ENCODE results near the gene LRP5.
"Not testable (repeated sequence)": the region's sequence is repeated elsewhere in the genome, so short reads cannot be mapped to it uniquely, and the experiment has no call there.

LRP5 gene

GRCh38 chr11:68446046-68446725, 133.8 kb downstream of the LRP5 start:
- TF ChIP-seq CTCF (IDR thresholded peaks at IDR 0.05; ENCODE audit: borderline replicate concordance, insufficient read depth, low read depth, low read length) = no peak
- H3K4me3 ChIP-seq (ENCODE audit: low read depth, low read length) = no peak overlapping the region

DNA sequence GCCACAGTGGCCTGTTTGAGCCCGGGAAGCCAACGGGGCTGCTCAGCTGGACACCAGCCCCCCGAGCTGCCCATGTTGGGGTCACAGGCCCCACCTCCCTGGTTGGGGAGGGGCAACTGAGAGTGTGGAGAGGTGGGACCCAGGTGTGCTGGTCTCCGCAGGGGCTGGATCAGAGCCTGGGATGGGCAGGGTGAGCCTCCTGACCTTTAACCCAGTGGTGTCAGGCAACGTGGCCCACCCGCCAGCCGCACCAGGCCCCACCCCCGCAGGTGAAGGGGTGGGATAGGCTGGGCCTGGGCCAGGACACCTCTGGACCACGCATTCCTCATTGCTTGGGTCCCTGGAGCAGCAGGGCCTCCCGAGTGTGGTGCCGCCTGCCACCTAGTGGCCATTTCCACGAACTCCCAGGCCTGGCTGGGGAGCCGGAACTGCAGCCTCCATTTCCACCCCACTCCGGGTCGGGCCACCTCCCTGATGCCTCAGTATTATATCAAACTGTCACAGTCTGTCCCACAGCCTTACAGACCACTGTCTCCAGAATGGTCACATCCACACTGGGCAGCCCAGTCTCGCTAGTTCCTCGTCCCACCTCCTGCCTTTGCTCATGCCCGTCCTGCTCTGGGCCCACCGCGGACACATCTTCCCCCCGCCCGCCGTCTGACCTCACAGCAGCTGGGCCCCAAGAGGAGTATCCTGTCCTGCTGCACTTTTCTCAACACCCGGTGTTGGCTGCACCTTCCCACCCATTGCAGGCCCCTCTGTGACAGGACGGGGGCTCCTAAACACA, 134.8 kb downstream of the LRP5 start:
- TF ChIP-seq CTCF (IDR thresholded peaks at IDR 0.05; ENCODE audit: borderline replicate concordance, insufficient read depth, low read depth, low read length) = peak; percentile 93
- H3K4me3 ChIP-seq (ENCODE audit: low read depth, low read length) = no peak overlapping the region

DNA sequence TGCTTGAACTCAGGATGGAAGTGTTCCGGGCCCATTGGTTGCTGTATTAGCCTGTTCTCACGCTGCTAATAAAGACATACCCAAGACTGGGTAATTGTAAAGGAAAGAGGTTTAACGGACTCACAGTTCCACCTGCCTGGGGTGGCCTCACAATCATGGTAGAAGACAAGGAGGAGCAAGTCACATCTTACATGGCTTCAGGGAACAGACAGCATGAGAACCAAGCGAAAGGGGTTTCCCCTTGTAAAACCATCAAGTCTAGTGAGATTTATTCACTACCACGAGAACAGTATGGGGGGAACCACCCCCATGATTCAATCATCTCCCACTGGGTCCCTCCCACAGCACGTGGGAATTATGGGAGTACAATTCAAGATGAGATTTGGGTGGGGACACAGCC, 135.5 kb downstream of the LRP5 start:
- not testable (repeated sequence) for H3K4me3 ChIP-seq (ENCODE audit: low read depth, low read length)

DNA sequence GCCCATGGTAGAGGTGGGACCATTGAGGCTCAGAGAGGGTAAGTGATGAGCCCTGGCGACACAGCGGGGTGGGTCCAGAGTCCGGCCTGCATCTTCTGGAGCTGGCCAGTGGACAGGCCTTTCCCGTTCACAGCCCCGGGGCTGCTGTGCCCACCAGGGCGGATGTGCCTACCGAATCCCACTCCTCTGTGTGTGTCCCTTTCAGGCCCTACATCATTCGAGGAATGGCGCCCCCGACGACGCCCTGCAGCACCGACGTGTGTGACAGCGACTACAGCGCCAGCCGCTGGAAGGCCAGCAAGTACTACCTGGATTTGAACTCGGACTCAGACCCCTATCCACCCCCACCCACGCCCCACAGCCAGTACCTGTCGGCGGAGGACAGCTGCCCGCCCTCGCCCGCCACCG, 136.2 kb downstream of the LRP5 start:
- H3K4me3 ChIP-seq (ENCODE audit: low read depth, low read length) = no peak overlapping the region
- TF ChIP-seq CTCF (IDR thresholded peaks at IDR 0.05; ENCODE audit: borderline replicate concordance, insufficient read depth, low read depth, low read length) = no peak

GRCh38 chr11:68449951-68450350, 137.6 kb downstream of the LRP5 start:
- TF ChIP-seq CTCF (IDR thresholded peaks at IDR 0.05; ENCODE audit: borderline replicate concordance, insufficient read depth, low read depth, low read length) = no peak
- H3K4me3 ChIP-seq (ENCODE audit: low read depth, low read length) = no peak overlapping the region

DNA sequence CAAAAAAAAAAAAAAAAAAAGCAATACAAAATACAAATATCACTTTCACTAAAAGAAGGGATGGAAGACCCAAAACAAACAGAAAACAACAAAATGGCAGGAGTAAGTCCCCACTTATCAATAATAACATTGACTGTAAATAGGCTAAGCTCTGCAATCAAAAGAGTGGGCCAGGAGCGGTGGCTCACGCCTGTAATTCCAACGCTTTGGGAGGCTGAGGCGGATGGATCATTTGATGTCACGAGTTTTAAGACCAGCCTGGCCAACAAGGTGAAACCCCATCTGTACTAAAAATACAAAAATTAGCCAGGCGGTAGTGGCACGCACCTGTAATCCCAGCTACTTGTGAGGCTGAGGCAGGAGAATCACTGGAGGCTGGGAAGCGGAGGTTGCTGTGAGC, 138.3 kb downstream of the LRP5 start:
- TF ChIP-seq CTCF (IDR thresholded peaks at IDR 0.05; ENCODE audit: borderline replicate concordance, insufficient read depth, low read depth, low read length) = no peak

GRCh38 chr11:68454767-68455166, 142.4 kb downstream of the LRP5 start:
- no peak overlapping the region for H3K4me3 ChIP-seq (ENCODE audit: low read depth, low read length)
- TF ChIP-seq CTCF (IDR thresholded peaks at IDR 0.05; ENCODE audit: borderline replicate concordance, insufficient read depth, low read depth, low read length) = no peak

More for the DNA sequence above, 138.3 kb downstream of the LRP5 start:
- H3K4me3 ChIP-seq (ENCODE audit: low read depth, low read length) = no peak overlapping the region
